ENCODE measurements around the gene FBXW7. TPM values are rescaled to one million over a fixed set of nuclear protein-coding genes. Genes with fewer than 3 reads are reported as not detected.

Gene FBXW7
- total and polyA plus RNA-seq, 8 donors = 10.1 to 30.1 (median 17.6) TPM

- H3K4me3 ChIP-seq = no peak overlapping the region
- ATAC-seq (no peak), FAIRE-seq (no peak), DNase-seq (no peak)
- no peaks in the 10 kb centered on the region for H3K9me3 ChIP-seq
- no peaks in the 10 kb centered on the region for H3K27me3 ChIP-seq
- TF ChIP-seq CTCF (IDR thresholded peaks at IDR 0.05) = no peak
- no peak overlapping the region for H3K27ac ChIP-seq
- H3K36me3 ChIP-seq = no peaks in the 10 kb centered on the region
- 84 to 85% methylated on average over 2 of the region's 2 CpGs for whole genome bisulfite sequencing, 2 donors
- no peaks in the 10 kb centered on the region for H3K4me1 ChIP-seq
- intact Hi-C loops (cut with DNase I) = no loop called here
These were observed 13.6 kb downstream of the FBXW7 start for GRCh38 chr4:152522245-152522644.

GRCh38 chr4:152516156-152516555, 19.7 kb downstream of the FBXW7 start:
- Histone ChIP-seq H3K27me3 (no peaks in the 10 kb centered on the region), H3K9me3 (no peaks in the 10 kb centered on the region), H3K27ac (no peak overlapping the region), H3K4me3 (no peak overlapping the region), H3K4me1 (no peaks in the 10 kb centered on the region), H3K36me3 (no peaks in the 10 kb centered on the region)
- intact Hi-C loops (cut with DNase I) = no loop called here
- TF ChIP-seq CTCF (IDR thresholded peaks at IDR 0.05) = no peak
- WGBS, 2 donors = 93 to 95% methylated on average over 8 of the region's 8 CpGs
- FAIRE-seq = no peak
- DNase-seq = no peak
- no peak for ATAC-seq

- ATAC-seq = no peak
- intact Hi-C loops (cut with DNase I) = no loop called here
- H3K9me3 ChIP-seq = no peaks in the 10 kb centered on the region
- H3K4me3 ChIP-seq = no peak overlapping the region
- H3K36me3 ChIP-seq = no peaks in the 10 kb centered on the region
- H3K27ac ChIP-seq = no peak overlapping the region
- H3K4me1 ChIP-seq = no peaks in the 10 kb centered on the region
- no peak for TF ChIP-seq CTCF (IDR thresholded peaks at IDR 0.05)
- WGBS, 2 donors = 83 to 84% methylated on average over 2 of the region's 2 CpGs
- FAIRE-seq = no peak
- H3K27me3 ChIP-seq = no peaks in the 10 kb centered on the region
- DNase-seq = no peak
These were observed 20.2 kb downstream of the FBXW7 start for GRCh38 chr4:152515678-152516077.

- ATAC-seq = no peak
- no peaks in the 10 kb centered on the region for H3K27me3 ChIP-seq
- H3K4me1 ChIP-seq = no peaks in the 10 kb centered on the region
- intact Hi-C loops (cut with DNase I) = no loop called here
- FAIRE-seq = no peak
- no peak overlapping the region for H3K27ac ChIP-seq
- H3K4me3 ChIP-seq = no peak overlapping the region
- DNase-seq = no peak
- no peaks in the 10 kb centered on the region for H3K36me3 ChIP-seq
- no peak for TF ChIP-seq CTCF (IDR thresholded peaks at IDR 0.05)
- H3K9me3 ChIP-seq = no peaks in the 10 kb centered on the region
These were observed 21.5 kb downstream of the FBXW7 start for GRCh38 chr4:152514356-152514755.

- DNase-seq (no peak), FAIRE-seq (no peak), ATAC-seq (no peak)
- no peaks in the 10 kb centered on the region for H3K27me3 ChIP-seq
- WGBS, 2 donors = 95 to 97% methylated on average over 7 of the region's 7 CpGs
- H3K9me3 ChIP-seq = no peaks in the 10 kb centered on the region
- no peaks in the 10 kb centered on the region for H3K36me3 ChIP-seq
- TF ChIP-seq CTCF (IDR thresholded peaks at IDR 0.05) = no peak
- H3K4me1 ChIP-seq = no peaks in the 10 kb centered on the region
- H3K27ac ChIP-seq = no peak overlapping the region
- intact Hi-C loops (cut with DNase I) = no loop called here
- H3K4me3 ChIP-seq = no peak overlapping the region
These were observed 22.8 kb downstream of the FBXW7 start for GRCh38 chr4:152513078-152513477.

Measured in pancreas (tissue), 10 donors.